HEK293T (cell line): ENCODE measurements around the gene ANXA11.

ENCODE experiments used
- ARNT ChIP-seq: fragments of 450-650 bp; IDR thresholded peaks from 2 replicates; pipeline ENCODE4 v1.6.1; 2017; ENCODE audit warnings: mild to moderate bottlenecking
- BHLHE40 ChIP-seq: fragments of 450-650 bp; IDR thresholded peaks from 2 replicates; pipeline ENCODE4 v1.6.1; 2016; ENCODE audit warnings: mild to moderate bottlenecking, moderate library complexity, borderline replicate concordance
- CTBP1 ChIP-seq: fragments of 450-650 bp; IDR thresholded peaks from 2 replicates; pipeline ENCODE4 v1.6.1; 2016; ENCODE audit warnings: borderline replicate concordance
- ELF4 ChIP-seq: fragments of 450-650 bp; IDR thresholded peaks from 2 replicates; pipeline ENCODE4 v1.6.1; 2017; ENCODE audit warnings: antibody characterized with exemption
- FOXA1 ChIP-seq: fragments of 450-650 bp; IDR thresholded peaks from 2 replicates; pipeline ENCODE4 v1.6.1; 2016; ENCODE audit warnings: mild to moderate bottlenecking
- FOXK2 ChIP-seq: fragments of 450-650 bp; IDR thresholded peaks from 2 replicates; pipeline ENCODE4 v1.6.1; 2016; ENCODE audit warnings: mild to moderate bottlenecking
- FOXM1 ChIP-seq: fragments of 450-650 bp; IDR thresholded peaks from 2 replicates; pipeline ENCODE4 v1.6.1; 2017; ENCODE audit warnings: mild to moderate bottlenecking, borderline replicate concordance
- NFRKB ChIP-seq: fragments of 450-650 bp; IDR thresholded peaks from 2 replicates; pipeline ENCODE4 v1.6.1; 2016; ENCODE audit warnings: mild to moderate bottlenecking, moderate library complexity
- SP1 ChIP-seq: fragments of 450-650 bp; IDR thresholded peaks from 2 replicates; pipeline ENCODE4 v1.6.1; 2017
- SUZ12 ChIP-seq: fragments of 450-650 bp; IDR thresholded peaks from 2 replicates; pipeline ENCODE4 v1.6.1; 2016; ENCODE audit warnings: mild to moderate bottlenecking
- TARDBP ChIP-seq: fragments of 450-650 bp; IDR thresholded peaks from 2 replicates; pipeline ENCODE4 v1.6.1; 2016
- ZNF384 ChIP-seq: fragments of 450-650 bp; IDR thresholded peaks from 2 replicates; pipeline ENCODE4 v1.6.1; 2016
- TF ChIP-seq, protein P1 (sequence below): fragments of 450-650 bp; IDR thresholded peaks from 2 replicates; pipeline ENCODE4 v1.6.1; 2016

GRCh38 chr10:80176526-80176925 is 28.8 kb downstream of the ANXA11 start:
- TF ChIP-seq FOXK2 (no peak), FOXA1 (no peak), ARNT (no peak), SP1 (no peak), BHLHE40 (no peak), FOXM1 (no peak), ZNF384 (no peak), ELF4 (no peak), CTBP1 (no peak), TARDBP (no peak), SUZ12 (no peak), NFRKB (no peak)
- TF ChIP-seq, protein P1, sequence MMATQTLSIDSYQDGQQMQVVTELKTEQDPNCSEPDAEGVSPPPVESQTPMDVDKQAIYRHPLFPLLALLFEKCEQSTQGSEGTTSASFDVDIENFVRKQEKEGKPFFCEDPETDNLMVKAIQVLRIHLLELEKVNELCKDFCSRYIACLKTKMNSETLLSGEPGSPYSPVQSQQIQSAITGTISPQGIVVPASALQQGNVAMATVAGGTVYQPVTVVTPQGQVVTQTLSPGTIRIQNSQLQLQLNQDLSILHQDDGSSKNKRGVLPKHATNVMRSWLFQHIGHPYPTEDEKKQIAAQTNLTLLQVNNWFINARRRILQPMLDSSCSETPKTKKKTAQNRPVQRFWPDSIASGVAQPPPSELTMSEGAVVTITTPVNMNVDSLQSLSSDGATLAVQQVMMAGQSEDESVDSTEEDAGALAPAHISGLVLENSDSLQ, result no peak
